GM12891 (cell line): ENCODE data around the gene CACNA2D2.

ENCODE experiments used
- DNase-seq: peaks from one replicate; pipeline ENCODE4 v3.0.0; 2011; ENCODE audit warnings: low spot score; ENCODE audit not compliant: insufficient read length
- FAIRE-seq: peaks from 2 replicates; lab custom pipeline; 2011; peaks lifted over from hg19 to GRCh38; lab: Jason Lieb, UNC
- PAX5 ChIP-seq: IDR thresholded peaks from 2 replicates; pipeline ENCODE4 v1.6.1; 2011; ENCODE audit warnings: low read length, moderate library complexity, mild to moderate bottlenecking; ENCODE audit not compliant: insufficient read depth, severe bottlenecking
- POLR2A ChIP-seq: IDR thresholded peaks from 2 replicates; pipeline ENCODE4 v1.6.1; 2011; ENCODE audit warnings: low read depth, low read length, control low read depth
- POLR2AphosphoS5 ChIP-seq: IDR thresholded peaks from 2 replicates; pipeline ENCODE4 v1.6.1; 2011; ENCODE audit warnings: low read depth, low read length, control low read depth
- POU2F2 ChIP-seq: IDR thresholded peaks from 2 replicates; pipeline ENCODE4 v1.6.1; 2011; ENCODE audit warnings: low read depth, mild to moderate bottlenecking, control low read depth, low read length, moderate library complexity
- SPI1 ChIP-seq: IDR thresholded peaks from 2 replicates; pipeline ENCODE4 v1.6.1; 2011; ENCODE audit warnings: low read depth, low read length, control low read depth
- TAF1 ChIP-seq: IDR thresholded peaks from 2 replicates; pipeline ENCODE4 v1.6.1; 2011; ENCODE audit warnings: low read depth, low read length, control low read depth

The CACNA2D2 gene

GRCh38 chr3:50472958-50473357 is 30.5 kb downstream of the CACNA2D2 start:
- no peak for DNase-seq
- TF ChIP-seq SPI1 (no peak), POLR2A (no peak), TAF1 (no peak), POLR2AphosphoS5 (no peak), POU2F2 (no peak), PAX5 (no peak)
- FAIRE-seq: no peak

GRCh38 chr3:50470658-50471057 is 32.8 kb downstream of the CACNA2D2 start:
- no peak for DNase-seq
- FAIRE-seq: no peak
- TF ChIP-seq POU2F2 (no peak), PAX5 (no peak), POLR2A (no peak), SPI1 (no peak), TAF1 (no peak), POLR2AphosphoS5 (no peak)

DNA sequence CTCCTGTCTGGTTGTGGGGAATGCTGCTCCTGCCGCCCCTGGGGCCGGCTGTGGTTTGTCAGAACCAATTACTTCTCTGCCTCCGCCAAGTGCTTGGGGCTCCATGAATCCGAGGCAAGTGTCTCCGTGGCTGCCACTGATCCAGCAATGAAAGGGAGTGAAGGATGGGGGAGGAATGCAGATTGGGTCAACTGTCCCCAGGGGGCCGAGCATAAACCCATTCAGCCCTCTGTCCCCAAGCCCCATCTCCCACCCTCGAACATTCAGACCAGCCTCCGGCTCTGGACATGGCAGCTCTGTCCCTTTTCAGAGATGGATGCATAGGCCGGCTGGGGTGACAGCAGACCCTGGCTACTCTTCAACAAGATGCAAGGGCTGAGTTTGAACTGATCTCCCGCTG is 35.5 kb downstream of the CACNA2D2 start:
- FAIRE-seq: no peak
- TF ChIP-seq SPI1: no peak
- TF ChIP-seq TAF1: no peak
- no peak for TF ChIP-seq POLR2A
- no peak for TF ChIP-seq PAX5
- TF ChIP-seq POU2F2: no peak
- TF ChIP-seq POLR2AphosphoS5: no peak
- no peak for DNase-seq

DNA sequence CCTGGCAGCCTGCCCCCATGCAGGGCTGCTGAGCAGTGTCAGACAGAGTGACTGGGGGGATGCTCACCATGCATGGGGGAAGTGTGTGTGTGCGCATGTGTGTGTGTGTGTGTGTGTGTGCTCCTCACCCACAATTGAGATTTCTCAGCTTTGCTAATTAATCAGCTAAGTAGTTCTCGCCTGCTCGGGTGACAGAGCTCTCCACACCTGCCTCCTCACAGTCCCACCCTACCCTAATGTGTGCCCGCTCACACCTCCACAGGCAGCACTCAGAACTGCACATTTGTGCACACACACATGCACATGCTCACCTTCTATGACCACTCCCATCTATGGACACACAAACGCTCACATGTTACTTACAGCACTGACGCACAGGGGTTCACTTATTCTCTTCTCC is 37.3 kb downstream of the CACNA2D2 start:
- no peak for DNase-seq
- peak; percentile 9 for FAIRE-seq
- TF ChIP-seq SPI1 (no peak), POLR2A (no peak), POU2F2 (no peak), PAX5 (no peak), POLR2AphosphoS5 (no peak), TAF1 (no peak)

GRCh38 chr3:50464569-50464968 is 38.9 kb downstream of the CACNA2D2 start:
- FAIRE-seq (no peak), DNase-seq (no peak)
- TF ChIP-seq POLR2A: no peak
- TF ChIP-seq SPI1: no peak
- TF ChIP-seq TAF1: no peak
- TF ChIP-seq POLR2AphosphoS5: no peak
- TF ChIP-seq POU2F2: no peak
- no peak for TF ChIP-seq PAX5

- FAIRE-seq (no peak), DNase-seq (no peak)
- TF ChIP-seq POU2F2 (no peak), SPI1 (no peak), POLR2A (no peak), POLR2AphosphoS5 (no peak), PAX5 (no peak), TAF1 (no peak)
Observed at GRCh38 chr3:50459785-50460184, 43.6 kb downstream of the CACNA2D2 start.

DNA sequence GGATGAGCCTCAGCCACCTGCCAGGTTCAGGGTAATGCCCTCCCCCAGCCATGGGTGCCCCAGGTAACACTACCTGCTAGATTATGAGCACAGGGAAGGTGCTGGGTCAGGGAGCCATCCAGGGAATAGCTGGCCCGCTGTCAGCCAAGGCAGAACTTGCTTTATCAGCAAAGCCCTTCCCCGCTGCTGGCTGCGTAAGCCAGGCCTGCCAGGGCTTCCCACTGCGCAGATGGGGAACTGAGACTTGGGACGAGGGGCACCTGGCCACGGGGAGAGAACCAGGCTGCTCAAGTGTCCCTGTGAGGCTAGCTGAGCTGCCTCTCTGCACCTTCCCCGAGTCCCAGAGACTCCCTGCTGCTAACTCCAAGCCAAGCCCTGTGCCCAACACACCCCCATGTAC is 45.4 kb downstream of the CACNA2D2 start:
- no peak for TF ChIP-seq POLR2AphosphoS5
- TF ChIP-seq POLR2A: no peak
- no peak for TF ChIP-seq POU2F2
- no peak for TF ChIP-seq TAF1
- no peak for DNase-seq
- FAIRE-seq: no peak

DNA sequence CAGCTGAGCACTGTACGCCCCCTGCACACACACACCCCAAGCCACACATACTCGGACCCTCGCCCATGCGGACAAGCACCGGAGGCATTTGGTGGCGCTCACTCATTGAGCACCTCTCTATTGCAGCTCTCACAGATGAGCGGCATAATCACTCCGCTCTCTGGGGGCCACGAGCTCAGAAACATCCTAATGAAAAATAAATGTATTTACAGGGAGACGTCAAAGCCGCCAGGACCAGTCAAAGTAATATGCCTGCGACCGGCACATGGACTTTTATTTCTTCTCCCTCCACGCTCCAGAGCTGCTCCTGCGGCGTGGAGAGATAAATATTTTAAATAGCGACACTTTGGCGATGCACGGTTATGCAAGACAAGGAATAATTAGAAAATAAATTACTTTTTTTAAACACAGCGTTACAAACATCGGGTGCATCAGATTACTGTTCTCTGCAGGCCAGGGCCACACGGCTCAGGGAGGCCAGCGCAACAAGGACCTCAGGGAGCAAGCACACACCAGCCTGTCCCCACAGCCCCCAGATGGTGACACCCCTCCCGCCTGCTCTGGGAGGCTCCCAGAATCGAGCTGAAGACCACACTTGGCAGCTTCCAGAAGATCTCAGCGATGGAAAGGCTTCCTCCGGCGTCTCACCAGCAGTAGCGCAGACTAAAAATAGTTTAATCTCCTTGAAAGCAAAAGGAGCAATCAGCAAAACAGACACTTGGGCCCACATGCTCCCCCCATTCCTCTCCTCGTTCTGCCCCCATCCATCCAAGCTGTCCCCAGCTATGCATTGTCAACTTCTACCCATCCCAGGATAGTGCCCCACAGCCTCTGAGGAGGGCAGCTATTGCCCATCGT is 48.0 kb downstream of the CACNA2D2 start:
- FAIRE-seq: no peak
- TF ChIP-seq SPI1 (no peak), TAF1 (no peak), POLR2AphosphoS5 (no peak), POU2F2 (no peak), POLR2A (no peak), PAX5 (no peak)
- no peak for DNase-seq

- FAIRE-seq (no peak), DNase-seq (no peak)
- TF ChIP-seq POLR2AphosphoS5 (no peak), POU2F2 (no peak)
Observed at GRCh38 chr3:50454481-50455070, 48.9 kb downstream of the CACNA2D2 start.

GRCh38 chr3:50453907-50454306 is 49.5 kb downstream of the CACNA2D2 start:
- no peak for TF ChIP-seq POU2F2
- TF ChIP-seq SPI1: no peak
- TF ChIP-seq PAX5: no peak
- TF ChIP-seq TAF1: no peak
- DNase-seq: no peak
- FAIRE-seq: no peak
